Left ventricle myocardium inferior (tissue), 1 donor: ENCODE data around the gene ANKRD44. TPM values are rescaled to one million over a fixed set of nuclear protein-coding genes. Genes with fewer than 3 reads are reported as not detected.

ENCODE experiments used
- DNase-seq: peaks from one replicate; pipeline ENCODE4 v3.0.0-alpha.2; 2020
- H3K27ac ChIP-seq: fragments of 200-600 bp; replicated peaks from 2 replicates; pipeline ENCODE4 v1.8.0; 2021
- H3K27me3 ChIP-seq: fragments of 200-600 bp; 2 replicates; pipeline ENCODE4 v1.8.0; 2021; ENCODE audit warnings: low read depth
- H3K36me3 ChIP-seq: fragments of 200-600 bp; 2 replicates; pipeline ENCODE4 v1.8.0; 2021
- H3K4me1 ChIP-seq: fragments of 200-600 bp; 2 replicates; pipeline ENCODE4 v1.8.0; 2021
- H3K4me3 ChIP-seq: fragments of 200-600 bp; 2 replicates; pipeline ENCODE4 v1.8.0; 2021; ENCODE audit warnings: mild to moderate bottlenecking, moderate library complexity
- H3K9me3 ChIP-seq: fragments of 200-600 bp; replicated peaks from 2 replicates; pipeline ENCODE4 v1.8.0; 2021
- CTCF ChIP-seq: fragments of 200-600 bp; IDR thresholded peaks from 2 replicates; pipeline ENCODE4 v1.8.0; 2021; ENCODE audit warnings: antibody characterized with exemption, mild to moderate bottlenecking, borderline replicate concordance
- intact Hi-C: fragments of 100-400 bp; cut with micrococcal nuclease; formaldehyde crosslinking; loops from one replicate; pipeline ENCODE4 v1.11.0; 2022
- total RNA-seq: library from RNA; stranded (reverse); fragmentation: NEBNext Ultra II Directional; extraction: Animal tissue kit (Norgen Biotek cat#: 25700); gene quantifications from one replicate; pipeline ENCODE4 v1.2.1, GENCODE V29; 2021
- donor health status: DM: no; HTN: yes; CAD: no; lungs with severe emphysema.

The ANKRD44 gene
- total RNA-seq, 1 donor from 2014 or later, result 7.1 TPM

- Histone ChIP-seq H3K27ac (no peak overlapping the region), H3K4me3 (no peak overlapping the region), H3K27me3 (no peaks in the 10 kb centered on the region), H3K4me1 (peaks cover 9% of the 10 kb centered on the region), H3K36me3 (no peaks in the 10 kb centered on the region), H3K9me3 (no peaks in the 10 kb centered on the region)
- intact Hi-C loops, result no loop called here
- no peak for DNase-seq
- no peak for TF ChIP-seq CTCF
Observed at GRCh38 chr2:196939371-196939770, 371.2 kb downstream of the ANKRD44 start.

Other genes starting within 250 kb of the ANKRD44 start
- gene SF3B1, start 124.2 kb upstream of the ANKRD44 start, total RNA-seq, result 143 TPM
- 28.2 TPM for gene COQ10B, start 142.8 kb upstream of the ANKRD44 start, total RNA-seq
- 143 TPM for gene HSPD1, start 189.1 kb upstream of the ANKRD44 start, total RNA-seq
- gene HSPE1, start 189.6 kb upstream of the ANKRD44 start, total RNA-seq, result 120 TPM
- gene MOB4, start 205.3 kb upstream of the ANKRD44 start, total RNA-seq, result 35.7 TPM